Liver (tissue), 3 donors: Measurements from ENCODE around the gene SPECC1L.
A peak's percentile ranks its signal among the peaks of the same experiment; 100 is the strongest.

Experiments used
- GABPA ChIP-seq, 2 donors: IDR thresholded peaks in 1 of 2; conservative IDR thresholded peaks in 1 of 2; 2 replicates each; pipeline ENCODE4 v1.6.1; 2016; ENCODE audit warnings: antibody characterized with exemption in 2 of 2, mild to moderate bottlenecking in 1 of 2, moderate library complexity in 1 of 2
- HNF4G ChIP-seq: IDR thresholded peaks from 2 replicates; pipeline ENCODE4 v1.6.1; 2016; ENCODE audit warnings: antibody characterized with exemption
- RAD21 ChIP-seq, 2 donors: IDR thresholded peaks; 2 replicates each; pipeline ENCODE4 v1.6.1; 2016; ENCODE audit warnings: antibody characterized with exemption in 2 of 2, mild to moderate bottlenecking in 2 of 2
- TAF1 ChIP-seq: conservative IDR thresholded peaks from 2 replicates; pipeline ENCODE4 v1.6.1; 2016; ENCODE audit warnings: antibody characterized with exemption, mild to moderate bottlenecking
- YY1 ChIP-seq: IDR thresholded peaks from 2 replicates; pipeline ENCODE4 v1.6.1; 2016; ENCODE audit warnings: antibody characterized with exemption, mild to moderate bottlenecking
- TF ChIP-seq, protein P1 (sequence below): IDR thresholded peaks from 2 replicates; pipeline ENCODE4 v1.6.1; 2016; ENCODE audit warnings: antibody characterized with exemption
- TF ChIP-seq, protein P2 (sequence below): fragments of 150-350 bp; IDR thresholded peaks from 2 replicates; pipeline ENCODE4 v1.5.1; 2017; ENCODE audit warnings: improper control_type of control experiment, low read depth, low read length; ENCODE audit not compliant: missing input control
- TF ChIP-seq, protein P3 (sequence below): IDR thresholded peaks from 2 replicates; pipeline ENCODE4 v1.6.1; 2016; ENCODE audit warnings: antibody characterized with exemption, mild to moderate bottlenecking
- TF ChIP-seq, protein P4 (sequence below): IDR thresholded peaks from 2 replicates; pipeline ENCODE4 v1.6.1; 2016; ENCODE audit warnings: antibody characterized with exemption
- TF ChIP-seq, protein P5 (sequence below): IDR thresholded peaks from 2 replicates; pipeline ENCODE4 v1.6.1; 2016; ENCODE audit warnings: antibody characterized with exemption
- donor health status: healthy.
- donor health status: healthy.

DNA sequence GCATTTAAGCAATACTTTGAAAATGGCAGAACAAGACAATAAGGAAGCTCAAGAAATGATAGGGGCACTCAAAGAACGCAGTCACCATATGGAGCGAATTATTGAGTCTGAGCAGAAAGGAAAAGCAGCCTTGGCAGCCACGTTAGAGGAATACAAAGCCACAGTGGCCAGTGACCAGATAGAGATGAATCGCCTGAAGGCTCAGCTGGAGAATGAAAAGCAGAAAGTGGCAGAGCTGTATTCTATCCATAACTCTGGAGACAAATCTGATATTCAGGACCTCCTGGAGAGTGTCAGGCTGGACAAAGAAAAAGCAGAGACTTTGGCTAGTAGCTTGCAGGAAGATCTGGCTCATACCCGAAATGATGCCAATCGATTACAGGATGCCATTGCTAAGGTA, 51.9 kb downstream of the SPECC1L start:
- TF ChIP-seq, protein P1, sequence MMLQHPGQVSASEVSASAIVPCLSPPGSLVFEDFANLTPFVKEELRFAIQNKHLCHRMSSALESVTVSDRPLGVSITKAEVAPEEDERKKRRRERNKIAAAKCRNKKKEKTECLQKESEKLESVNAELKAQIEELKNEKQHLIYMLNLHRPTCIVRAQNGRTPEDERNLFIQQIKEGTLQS = no peak
- TF ChIP-seq, protein P2, sequence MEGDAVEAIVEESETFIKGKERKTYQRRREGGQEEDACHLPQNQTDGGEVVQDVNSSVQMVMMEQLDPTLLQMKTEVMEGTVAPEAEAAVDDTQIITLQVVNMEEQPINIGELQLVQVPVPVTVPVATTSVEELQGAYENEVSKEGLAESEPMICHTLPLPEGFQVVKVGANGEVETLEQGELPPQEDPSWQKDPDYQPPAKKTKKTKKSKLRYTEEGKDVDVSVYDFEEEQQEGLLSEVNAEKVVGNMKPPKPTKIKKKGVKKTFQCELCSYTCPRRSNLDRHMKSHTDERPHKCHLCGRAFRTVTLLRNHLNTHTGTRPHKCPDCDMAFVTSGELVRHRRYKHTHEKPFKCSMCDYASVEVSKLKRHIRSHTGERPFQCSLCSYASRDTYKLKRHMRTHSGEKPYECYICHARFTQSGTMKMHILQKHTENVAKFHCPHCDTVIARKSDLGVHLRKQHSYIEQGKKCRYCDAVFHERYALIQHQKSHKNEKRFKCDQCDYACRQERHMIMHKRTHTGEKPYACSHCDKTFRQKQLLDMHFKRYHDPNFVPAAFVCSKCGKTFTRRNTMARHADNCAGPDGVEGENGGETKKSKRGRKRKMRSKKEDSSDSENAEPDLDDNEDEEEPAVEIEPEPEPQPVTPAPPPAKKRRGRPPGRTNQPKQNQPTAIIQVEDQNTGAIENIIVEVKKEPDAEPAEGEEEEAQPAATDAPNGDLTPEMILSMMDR = no peak
- no peak for TF ChIP-seq GABPA (IDR thresholded peaks at IDR 0.05 in 1 of 2, conservative IDR thresholded peaks at IDR 0.05 in 1 of 2)
- no peak for TF ChIP-seq RAD21 (IDR thresholded peaks at IDR 0.05)
- TF ChIP-seq YY1 = peak; percentile 12
- no peak for TF ChIP-seq TAF1
- TF ChIP-seq, protein P3, sequence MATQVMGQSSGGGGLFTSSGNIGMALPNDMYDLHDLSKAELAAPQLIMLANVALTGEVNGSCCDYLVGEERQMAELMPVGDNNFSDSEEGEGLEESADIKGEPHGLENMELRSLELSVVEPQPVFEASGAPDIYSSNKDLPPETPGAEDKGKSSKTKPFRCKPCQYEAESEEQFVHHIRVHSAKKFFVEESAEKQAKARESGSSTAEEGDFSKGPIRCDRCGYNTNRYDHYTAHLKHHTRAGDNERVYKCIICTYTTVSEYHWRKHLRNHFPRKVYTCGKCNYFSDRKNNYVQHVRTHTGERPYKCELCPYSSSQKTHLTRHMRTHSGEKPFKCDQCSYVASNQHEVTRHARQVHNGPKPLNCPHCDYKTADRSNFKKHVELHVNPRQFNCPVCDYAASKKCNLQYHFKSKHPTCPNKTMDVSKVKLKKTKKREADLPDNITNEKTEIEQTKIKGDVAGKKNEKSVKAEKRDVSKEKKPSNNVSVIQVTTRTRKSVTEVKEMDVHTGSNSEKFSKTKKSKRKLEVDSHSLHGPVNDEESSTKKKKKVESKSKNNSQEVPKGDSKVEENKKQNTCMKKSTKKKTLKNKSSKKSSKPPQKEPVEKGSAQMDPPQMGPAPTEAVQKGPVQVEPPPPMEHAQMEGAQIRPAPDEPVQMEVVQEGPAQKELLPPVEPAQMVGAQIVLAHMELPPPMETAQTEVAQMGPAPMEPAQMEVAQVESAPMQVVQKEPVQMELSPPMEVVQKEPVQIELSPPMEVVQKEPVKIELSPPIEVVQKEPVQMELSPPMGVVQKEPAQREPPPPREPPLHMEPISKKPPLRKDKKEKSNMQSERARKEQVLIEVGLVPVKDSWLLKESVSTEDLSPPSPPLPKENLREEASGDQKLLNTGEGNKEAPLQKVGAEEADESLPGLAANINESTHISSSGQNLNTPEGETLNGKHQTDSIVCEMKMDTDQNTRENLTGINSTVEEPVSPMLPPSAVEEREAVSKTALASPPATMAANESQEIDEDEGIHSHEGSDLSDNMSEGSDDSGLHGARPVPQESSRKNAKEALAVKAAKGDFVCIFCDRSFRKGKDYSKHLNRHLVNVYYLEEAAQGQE = no peak
- TF ChIP-seq HNF4G = no peak
- TF ChIP-seq, protein P4, sequence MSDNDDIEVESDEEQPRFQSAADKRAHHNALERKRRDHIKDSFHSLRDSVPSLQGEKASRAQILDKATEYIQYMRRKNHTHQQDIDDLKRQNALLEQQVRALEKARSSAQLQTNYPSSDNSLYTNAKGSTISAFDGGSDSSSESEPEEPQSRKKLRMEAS = no peak
- TF ChIP-seq, protein P5, sequence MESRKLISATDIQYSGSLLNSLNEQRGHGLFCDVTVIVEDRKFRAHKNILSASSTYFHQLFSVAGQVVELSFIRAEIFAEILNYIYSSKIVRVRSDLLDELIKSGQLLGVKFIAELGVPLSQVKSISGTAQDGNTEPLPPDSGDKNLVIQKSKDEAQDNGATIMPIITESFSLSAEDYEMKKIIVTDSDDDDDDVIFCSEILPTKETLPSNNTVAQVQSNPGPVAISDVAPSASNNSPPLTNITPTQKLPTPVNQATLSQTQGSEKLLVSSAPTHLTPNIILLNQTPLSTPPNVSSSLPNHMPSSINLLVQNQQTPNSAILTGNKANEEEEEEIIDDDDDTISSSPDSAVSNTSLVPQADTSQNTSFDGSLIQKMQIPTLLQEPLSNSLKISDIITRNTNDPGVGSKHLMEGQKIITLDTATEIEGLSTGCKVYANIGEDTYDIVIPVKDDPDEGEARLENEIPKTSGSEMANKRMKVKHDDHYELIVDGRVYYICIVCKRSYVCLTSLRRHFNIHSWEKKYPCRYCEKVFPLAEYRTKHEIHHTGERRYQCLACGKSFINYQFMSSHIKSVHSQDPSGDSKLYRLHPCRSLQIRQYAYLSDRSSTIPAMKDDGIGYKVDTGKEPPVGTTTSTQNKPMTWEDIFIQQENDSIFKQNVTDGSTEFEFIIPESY = no peak
